HepG2 (cell line): ENCODE measurements around the gene PAQR6. TPM values are rescaled to one million over a fixed set of nuclear protein-coding genes. Genes with fewer than 3 reads are reported as not detected.
A peak's percentile ranks its signal among the peaks of the same experiment; 100 is the strongest.

Source experiments
- MIER3 ChIP-seq: IDR thresholded peaks from 2 replicates; pipeline ENCODE4 v1.6.1; 2016; ENCODE audit warnings: missing compliant biosample characterization, borderline replicate concordance
- NFYB ChIP-seq: sonication (generic); formaldehyde crosslinking; IDR thresholded peaks from 2 replicates; pipeline ENCODE4 v1.4.0; 2020; ENCODE audit warnings: missing genetic modification reagents
- RBM22 ChIP-seq: fragments of 200-400 bp; formaldehyde crosslinking; optimal IDR thresholded peaks from 2 replicates; pipeline ENCODE3; 2017; ENCODE audit warnings: mild to moderate bottlenecking, low read length, moderate library complexity
- ZBTB7B ChIP-seq: sonication (generic); formaldehyde crosslinking; IDR thresholded peaks from 2 replicates; pipeline ENCODE4 v1.4.0; 2020; ENCODE audit warnings: missing genetic modification reagents
- ZNF749 ChIP-seq: sonication (generic); formaldehyde crosslinking; IDR thresholded peaks from 2 replicates; pipeline ENCODE4 v1.8.0; 2022; ENCODE audit warnings: mild to moderate bottlenecking, missing genetic modification reagents, moderate library complexity, borderline replicate concordance
- ZNF781 ChIP-seq: sonication (generic); formaldehyde crosslinking; IDR thresholded peaks from 2 replicates; pipeline ENCODE4 v1.5.1; 2020; ENCODE audit warnings: borderline replicate concordance, mild to moderate bottlenecking, missing genetic modification reagents; ENCODE audit errors: not compliant biosample characterization
- ZNF788 ChIP-seq: sonication (generic); formaldehyde crosslinking; IDR thresholded peaks from 2 replicates; pipeline ENCODE4 v1.5.0; 2020; ENCODE audit warnings: mild to moderate bottlenecking, missing genetic modification reagents, borderline replicate concordance
- ZSCAN21 ChIP-seq: sonication (generic); formaldehyde crosslinking; IDR thresholded peaks from 2 replicates; pipeline ENCODE4 v1.8.0; 2022; ENCODE audit warnings: mild to moderate bottlenecking, missing genetic modification reagents, moderate library complexity, borderline replicate concordance
- ZSCAN31 ChIP-seq: sonication (generic); formaldehyde crosslinking; IDR thresholded peaks from 2 replicates; pipeline ENCODE4 v1.5.0; 2020; ENCODE audit warnings: low read depth, mild to moderate bottlenecking, missing genetic modification reagents
- polyA plus RNA-seq, 8 experiments: library from polyadenylated mRNA; depleted of rRNA in 3 of 8; stranded (reverse) in 7 of 8; unstranded in 1 of 8; fragments of >200 nt; fragmentation: Illumina TruSeq in 4 of 8; extraction: Trizol in 4 of 8; gene quantifications; 2 replicates each; pipeline versions ENCODE4 v1.2.1 to v1.2.3, GENCODE V29; 2011 to 2016; ENCODE audit warnings: low read depth in 4 of 8, missing spikeins in 1 of 8, mixed read lengths in 1 of 8; ENCODE audit not compliant: insufficient read depth in 1 of 8
- total RNA-seq, 5 experiments: library from RNA; depleted of rRNA; stranded (reverse); fragments of >200 nt; fragmentation: Illumina TruSeq; extraction: Trizol; gene quantifications; 2 replicates each; pipeline ENCODE4 v1.2.3, GENCODE V29; 2016; ENCODE audit warnings: low read depth in 1 of 5
- TF ChIP-seq, protein P1 (sequence below), 2 experiments: sonication (generic) in 1 of 2; formaldehyde crosslinking in 1 of 2; IDR thresholded peaks; 2 replicates each; pipeline versions ENCODE4 v1.6.1 to v1.9.0; 2014 to 2022; ENCODE audit warnings: antibody characterized with exemption in 1 of 2, borderline replicate concordance in 1 of 2, inconsistent platforms in 1 of 2, low read depth in 1 of 2, missing genetic modification reagents in 1 of 2
- TF ChIP-seq, protein P2 (sequence below): sonication (generic); formaldehyde crosslinking; conservative IDR thresholded peaks from 2 replicates; pipeline ENCODE4 v1.8.0; 2022; ENCODE audit warnings: mild to moderate bottlenecking, moderate library complexity, missing genetic modification reagents
- TF ChIP-seq, protein P3 (sequence below): sonication (generic); formaldehyde crosslinking; IDR thresholded peaks from 2 replicates; pipeline ENCODE4 v1.9.0; 2022; ENCODE audit warnings: low read depth, missing genetic modification reagents
- TF ChIP-seq, protein P4 (sequence below): sonication (generic); formaldehyde crosslinking; IDR thresholded peaks from 2 replicates; pipeline ENCODE4 v1.5.1; 2020; ENCODE audit warnings: missing genetic modification reagents, mild to moderate bottlenecking, borderline replicate concordance
- TF ChIP-seq, protein P5 (sequence below): sonication (generic); formaldehyde crosslinking; IDR thresholded peaks from 2 replicates; pipeline ENCODE4 v1.4.0; 2020; ENCODE audit warnings: mild to moderate bottlenecking, missing genetic modification reagents

Gene PAQR6
- total and polyA plus RNA-seq, 2 of the 13 experiments (the other 11 are each of a cell fraction or from before 2014, with no cell fraction given), result 0.82 to 1.4 TPM

DNA sequence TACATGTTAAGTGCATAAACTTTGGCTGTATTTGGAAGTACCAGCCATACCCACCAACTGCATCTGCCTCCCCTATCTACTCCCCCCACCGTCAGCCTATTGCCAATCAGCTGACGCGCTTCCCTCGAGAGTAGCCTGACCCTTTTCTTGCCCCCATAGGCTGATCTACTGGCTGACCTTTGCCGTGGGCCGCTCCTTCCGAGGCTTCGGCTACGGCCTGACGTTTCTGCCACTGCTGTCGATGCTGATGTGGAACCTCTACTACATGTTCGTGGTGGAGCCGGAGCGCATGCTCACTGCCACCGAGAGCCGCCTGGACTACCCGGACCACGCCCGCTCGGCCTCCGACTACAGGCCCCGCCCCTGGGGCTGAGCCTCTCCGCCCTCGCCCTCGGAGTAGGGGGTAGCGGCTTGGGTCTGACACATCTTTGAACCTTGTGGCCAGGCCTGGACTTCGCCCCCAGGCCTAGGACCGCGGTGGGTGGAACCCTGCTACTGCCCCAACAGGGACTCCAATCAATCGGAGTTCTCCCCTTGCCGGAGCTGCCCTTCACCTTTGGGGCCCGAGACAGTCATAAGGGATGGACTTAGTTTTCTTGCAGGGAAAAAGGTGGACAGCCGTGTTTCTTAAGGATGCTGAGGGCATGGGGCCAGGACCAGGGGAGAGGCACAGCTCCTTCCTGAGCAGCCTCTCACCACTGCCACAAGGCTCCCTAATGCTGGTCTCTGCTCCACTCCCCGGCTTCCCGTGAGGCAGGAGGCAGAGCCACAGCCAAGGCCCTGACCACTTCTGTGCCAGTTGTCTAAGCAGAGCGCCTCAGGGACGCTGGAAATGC lies 43.6 kb upstream of the PAQR6 start (continued):
- TF ChIP-seq, protein P1, sequence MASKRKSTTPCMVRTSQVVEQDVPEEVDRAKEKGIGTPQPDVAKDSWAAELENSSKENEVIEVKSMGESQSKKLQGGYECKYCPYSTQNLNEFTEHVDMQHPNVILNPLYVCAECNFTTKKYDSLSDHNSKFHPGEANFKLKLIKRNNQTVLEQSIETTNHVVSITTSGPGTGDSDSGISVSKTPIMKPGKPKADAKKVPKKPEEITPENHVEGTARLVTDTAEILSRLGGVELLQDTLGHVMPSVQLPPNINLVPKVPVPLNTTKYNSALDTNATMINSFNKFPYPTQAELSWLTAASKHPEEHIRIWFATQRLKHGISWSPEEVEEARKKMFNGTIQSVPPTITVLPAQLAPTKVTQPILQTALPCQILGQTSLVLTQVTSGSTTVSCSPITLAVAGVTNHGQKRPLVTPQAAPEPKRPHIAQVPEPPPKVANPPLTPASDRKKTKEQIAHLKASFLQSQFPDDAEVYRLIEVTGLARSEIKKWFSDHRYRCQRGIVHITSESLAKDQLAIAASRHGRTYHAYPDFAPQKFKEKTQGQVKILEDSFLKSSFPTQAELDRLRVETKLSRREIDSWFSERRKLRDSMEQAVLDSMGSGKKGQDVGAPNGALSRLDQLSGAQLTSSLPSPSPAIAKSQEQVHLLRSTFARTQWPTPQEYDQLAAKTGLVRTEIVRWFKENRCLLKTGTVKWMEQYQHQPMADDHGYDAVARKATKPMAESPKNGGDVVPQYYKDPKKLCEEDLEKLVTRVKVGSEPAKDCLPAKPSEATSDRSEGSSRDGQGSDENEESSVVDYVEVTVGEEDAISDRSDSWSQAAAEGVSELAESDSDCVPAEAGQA (IDR thresholded peaks at IDR 0.05; ENCODE audit: low read depth), result no peak
- TF ChIP-seq, protein P1 (CRISPR knock-in tag; IDR thresholded peaks at IDR 0.05; ENCODE audit: borderline replicate concordance), result no peak
- peak; percentile 84; the same call in 1 of the 2 replicates for TF ChIP-seq ZNF749
- TF ChIP-seq, protein P2, sequence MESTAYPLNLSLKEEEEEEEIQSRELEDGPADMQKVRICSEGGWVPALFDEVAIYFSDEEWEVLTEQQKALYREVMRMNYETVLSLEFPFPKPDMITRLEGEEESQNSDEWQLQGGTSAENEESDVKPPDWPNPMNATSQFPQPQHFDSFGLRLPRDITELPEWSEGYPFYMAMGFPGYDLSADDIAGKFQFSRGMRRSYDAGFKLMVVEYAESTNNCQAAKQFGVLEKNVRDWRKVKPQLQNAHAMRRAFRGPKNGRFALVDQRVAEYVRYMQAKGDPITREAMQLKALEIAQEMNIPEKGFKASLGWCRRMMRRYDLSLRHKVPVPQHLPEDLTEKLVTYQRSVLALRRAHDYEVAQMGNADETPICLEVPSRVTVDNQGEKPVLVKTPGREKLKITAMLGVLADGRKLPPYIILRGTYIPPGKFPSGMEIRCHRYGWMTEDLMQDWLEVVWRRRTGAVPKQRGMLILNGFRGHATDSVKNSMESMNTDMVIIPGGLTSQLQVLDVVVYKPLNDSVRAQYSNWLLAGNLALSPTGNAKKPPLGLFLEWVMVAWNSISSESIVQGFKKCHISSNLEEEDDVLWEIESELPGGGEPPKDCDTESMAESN, result 0 out of 2 replicates have a peak, but pooled peaks have one; percentile 40
- TF ChIP-seq, protein P3, sequence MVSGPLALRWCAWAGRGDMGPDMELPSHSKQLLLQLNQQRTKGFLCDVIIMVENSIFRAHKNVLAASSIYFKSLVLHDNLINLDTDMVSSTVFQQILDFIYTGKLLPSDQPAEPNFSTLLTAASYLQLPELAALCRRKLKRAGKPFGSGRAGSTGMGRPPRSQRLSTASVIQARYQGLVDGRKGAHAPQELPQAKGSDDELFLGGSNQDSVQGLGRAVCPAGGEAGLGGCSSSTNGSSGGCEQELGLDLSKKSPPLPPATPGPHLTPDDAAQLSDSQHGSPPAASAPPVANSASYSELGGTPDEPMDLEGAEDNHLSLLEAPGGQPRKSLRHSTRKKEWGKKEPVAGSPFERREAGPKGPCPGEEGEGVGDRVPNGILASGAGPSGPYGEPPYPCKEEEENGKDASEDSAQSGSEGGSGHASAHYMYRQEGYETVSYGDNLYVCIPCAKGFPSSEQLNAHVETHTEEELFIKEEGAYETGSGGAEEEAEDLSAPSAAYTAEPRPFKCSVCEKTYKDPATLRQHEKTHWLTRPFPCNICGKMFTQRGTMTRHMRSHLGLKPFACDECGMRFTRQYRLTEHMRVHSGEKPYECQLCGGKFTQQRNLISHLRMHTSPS (CRISPR knock-in tag), result no peak
- peak; percentile 42; the same call in 1 of the 2 replicates for TF ChIP-seq ZSCAN31 (CRISPR knock-in tag)
- peak; percentile 74 for TF ChIP-seq RBM22
- peak; percentile 79; the same call in 1 of the 2 replicates for TF ChIP-seq ZSCAN21
- TF ChIP-seq NFYB (CRISPR knock-in tag), result 0 out of 2 replicates have a peak, but pooled peaks have one; percentile 12
- TF ChIP-seq ZBTB7B (CRISPR knock-in tag), result peak; percentile 91
- peak; percentile 22; the same call in 1 of the 2 replicates for TF ChIP-seq ZNF788
- TF ChIP-seq, protein P4, sequence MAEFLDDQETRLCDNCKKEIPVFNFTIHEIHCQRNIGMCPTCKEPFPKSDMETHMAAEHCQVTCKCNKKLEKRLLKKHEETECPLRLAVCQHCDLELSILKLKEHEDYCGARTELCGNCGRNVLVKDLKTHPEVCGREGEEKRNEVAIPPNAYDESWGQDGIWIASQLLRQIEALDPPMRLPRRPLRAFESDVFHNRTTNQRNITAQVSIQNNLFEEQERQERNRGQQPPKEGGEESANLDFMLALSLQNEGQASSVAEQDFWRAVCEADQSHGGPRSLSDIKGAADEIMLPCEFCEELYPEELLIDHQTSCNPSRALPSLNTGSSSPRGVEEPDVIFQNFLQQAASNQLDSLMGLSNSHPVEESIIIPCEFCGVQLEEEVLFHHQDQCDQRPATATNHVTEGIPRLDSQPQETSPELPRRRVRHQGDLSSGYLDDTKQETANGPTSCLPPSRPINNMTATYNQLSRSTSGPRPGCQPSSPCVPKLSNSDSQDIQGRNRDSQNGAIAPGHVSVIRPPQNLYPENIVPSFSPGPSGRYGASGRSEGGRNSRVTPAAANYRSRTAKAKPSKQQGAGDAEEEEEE, result no peak
- peak; percentile 78 for TF ChIP-seq ZNF781 (CRISPR knock-in tag)
- TF ChIP-seq, protein P5, sequence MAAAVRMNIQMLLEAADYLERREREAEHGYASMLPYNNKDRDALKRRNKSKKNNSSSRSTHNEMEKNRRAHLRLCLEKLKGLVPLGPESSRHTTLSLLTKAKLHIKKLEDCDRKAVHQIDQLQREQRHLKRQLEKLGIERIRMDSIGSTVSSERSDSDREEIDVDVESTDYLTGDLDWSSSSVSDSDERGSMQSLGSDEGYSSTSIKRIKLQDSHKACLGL (CRISPR knock-in tag), result 0 out of 2 replicates have a peak, but pooled peaks have one; percentile 67
- peak; percentile 45; the same call in 1 of the 2 replicates for TF ChIP-seq MIER3 (CRISPR knock-in tag)
